Osteoblast (primary cell): Measurements from ENCODE around the gene RGR. TPM values are rescaled to one million over a fixed set of nuclear protein-coding genes. Genes with fewer than 3 reads are reported as not detected.

Experiments used
- DNase-seq: peaks from one replicate; pipeline ENCODE4 v3.0.0; 2011; ENCODE audit warnings: low spot score, mixed read lengths; ENCODE audit not compliant: insufficient read length; ENCODE audit errors: missing footprints
- H2AFZ ChIP-seq: 2 replicates; pipeline ENCODE4 v1.6.0; 2011; ENCODE audit warnings: mild to moderate bottlenecking, low read length
- H3K27ac ChIP-seq: 2 replicates; pipeline ENCODE4 v1.5.1; 2011; ENCODE audit warnings: mild to moderate bottlenecking, low read depth, low read length, moderate library complexity
- H3K27me3 ChIP-seq: 2 replicates; pipeline ENCODE4 v1.6.0; 2012; ENCODE audit warnings: mild to moderate bottlenecking, control low read depth, inconsistent platforms, low read length, moderate library complexity; ENCODE audit not compliant: insufficient read depth
- H3K36me3 ChIP-seq: 2 replicates; pipeline ENCODE4 v1.5.1; 2011; ENCODE audit warnings: mild to moderate bottlenecking, low read length, control low read depth, moderate library complexity; ENCODE audit not compliant: insufficient read depth
- H3K4me1 ChIP-seq: 2 replicates; pipeline ENCODE4 v1.5.1; 2011; ENCODE audit warnings: mild to moderate bottlenecking, low read length, control low read depth, moderate library complexity; ENCODE audit not compliant: insufficient read depth
- H3K4me2 ChIP-seq: 2 replicates; pipeline ENCODE4 v1.6.0; 2011; ENCODE audit warnings: mild to moderate bottlenecking, low read length; ENCODE audit not compliant: insufficient read depth
- H3K4me3 ChIP-seq: fragments of 200-600 bp; sonication (generic); 3 replicates; pipeline ENCODE4 v1.5.1; 2012; ENCODE audit warnings: mild to moderate bottlenecking, low read length, inconsistent platforms; ENCODE audit not compliant: insufficient read depth
- H3K79me2 ChIP-seq: 2 replicates; pipeline ENCODE4 v1.6.0; 2012; ENCODE audit warnings: mild to moderate bottlenecking, low read length, control low read depth, inconsistent platforms; ENCODE audit not compliant: insufficient read depth
- H3K9me3 ChIP-seq: 2 replicates; pipeline ENCODE4 v1.5.1; 2011; ENCODE audit warnings: low read depth, low read length, control low read depth
- H4K20me1 ChIP-seq: 2 replicates; pipeline ENCODE4 v1.6.0; 2012; ENCODE audit warnings: mild to moderate bottlenecking, low read length, control low read depth; ENCODE audit not compliant: insufficient read depth
- CTCF ChIP-seq: IDR thresholded peaks from 2 replicates; pipeline ENCODE4 v1.5.1; 2011; ENCODE audit warnings: mild to moderate bottlenecking, low read depth, low read length, moderate library complexity; ENCODE audit errors: extremely low read depth
- total RNA-seq: library from RNA; depleted of rRNA; stranded (reverse); fragments of >200 nt; gene quantifications from 2 replicates; pipeline ENCODE4 v1.2.3, GENCODE V29; 2012

RGR gene
- total RNA-seq, 1 donor: not detected

GRCh38 chr10:84247496-84247895 lies 2.6 kb downstream of the RGR start:
- H3K4me1 ChIP-seq: no peaks in the 10 kb centered on the region
- H3K27ac ChIP-seq: no peak overlapping the region
- no peak overlapping the region for H2AFZ ChIP-seq
- DNase-seq: no peak
- no peaks in the 10 kb centered on the region for H4K20me1 ChIP-seq
- no peak overlapping the region for H3K4me3 ChIP-seq
- H3K27me3 ChIP-seq: peaks cover 7% of the 10 kb centered on the region
- no peaks in the 10 kb centered on the region for H3K36me3 ChIP-seq
- no peak overlapping the region for H3K4me2 ChIP-seq
- no peaks in the 10 kb centered on the region for H3K9me3 ChIP-seq
- no peak for TF ChIP-seq CTCF
- H3K79me2 ChIP-seq: no peaks in the 10 kb centered on the region

- Histone ChIP-seq H3K9me3 (no peaks in the 10 kb centered on the region), H4K20me1 (no peaks in the 10 kb centered on the region), H3K36me3 (no peaks in the 10 kb centered on the region), H2AFZ (no peak overlapping the region), H3K4me3 (no peak overlapping the region), H3K4me1 (no peaks in the 10 kb centered on the region), H3K27ac (no peak overlapping the region), H3K27me3 (peaks cover 7% of the 10 kb centered on the region), H3K4me2 (no peak overlapping the region), H3K79me2 (no peaks in the 10 kb centered on the region)
- no peak for DNase-seq
- TF ChIP-seq CTCF: no peak
Observed at GRCh38 chr10:84248794-84249193, 3.9 kb downstream of the RGR start.

- DNase-seq: no peak
- Histone ChIP-seq H3K36me3 (no peaks in the 10 kb centered on the region), H3K4me2 (no peak overlapping the region), H2AFZ (no peak overlapping the region), H4K20me1 (no peaks in the 10 kb centered on the region), H3K79me2 (no peaks in the 10 kb centered on the region), H3K4me1 (no peaks in the 10 kb centered on the region), H3K9me3 (no peaks in the 10 kb centered on the region), H3K27ac (no peak overlapping the region), H3K27me3 (no peaks in the 10 kb centered on the region), H3K4me3 (no peak overlapping the region)
- no peak for TF ChIP-seq CTCF
Observed at GRCh38 chr10:84254552-84255478, 10.0 kb downstream of the RGR start.

GRCh38 chr10:84256510-84257342 lies 11.9 kb downstream of the RGR start:
- no peaks in the 10 kb centered on the region for H4K20me1 ChIP-seq
- no peak overlapping the region for H3K4me3 ChIP-seq
- no peaks in the 10 kb centered on the region for H3K36me3 ChIP-seq
- no peak for DNase-seq
- H3K4me1 ChIP-seq: no peaks in the 10 kb centered on the region
- peak overlapping the region; percentile 61 for H3K4me2 ChIP-seq
- H3K79me2 ChIP-seq: no peaks in the 10 kb centered on the region
- H3K27me3 ChIP-seq: no peaks in the 10 kb centered on the region
- no peaks in the 10 kb centered on the region for H3K9me3 ChIP-seq
- peak; percentile 70 for TF ChIP-seq CTCF
- no peak overlapping the region for H3K27ac ChIP-seq
- peak overlapping the region; percentile 44 for H2AFZ ChIP-seq
